HT1080 (cell line): ENCODE results near the gene RBKS. TPM values are rescaled to one million over a fixed set of nuclear protein-coding genes. Genes with fewer than 3 reads are reported as not detected.
"Not testable (repeated sequence)": the region's sequence is repeated elsewhere in the genome, so short reads cannot be mapped to it uniquely, and the experiment has no call there.

Experiments
- DNase-seq: peaks from one replicate; pipeline ENCODE4 v3.0.0-alpha.2; 2015; ENCODE audit warnings: low read depth
- total RNA-seq: library from RNA; depleted of rRNA; stranded (reverse); fragments of >200 nt; shearing (Covaris generic); gene quantifications from 2 replicates; pipeline ENCODE4 v1.2.3, GENCODE V29; 2014

The RBKS gene
- total RNA-seq, 1 experiment from 2014 or later: 0.71 TPM

DNA sequence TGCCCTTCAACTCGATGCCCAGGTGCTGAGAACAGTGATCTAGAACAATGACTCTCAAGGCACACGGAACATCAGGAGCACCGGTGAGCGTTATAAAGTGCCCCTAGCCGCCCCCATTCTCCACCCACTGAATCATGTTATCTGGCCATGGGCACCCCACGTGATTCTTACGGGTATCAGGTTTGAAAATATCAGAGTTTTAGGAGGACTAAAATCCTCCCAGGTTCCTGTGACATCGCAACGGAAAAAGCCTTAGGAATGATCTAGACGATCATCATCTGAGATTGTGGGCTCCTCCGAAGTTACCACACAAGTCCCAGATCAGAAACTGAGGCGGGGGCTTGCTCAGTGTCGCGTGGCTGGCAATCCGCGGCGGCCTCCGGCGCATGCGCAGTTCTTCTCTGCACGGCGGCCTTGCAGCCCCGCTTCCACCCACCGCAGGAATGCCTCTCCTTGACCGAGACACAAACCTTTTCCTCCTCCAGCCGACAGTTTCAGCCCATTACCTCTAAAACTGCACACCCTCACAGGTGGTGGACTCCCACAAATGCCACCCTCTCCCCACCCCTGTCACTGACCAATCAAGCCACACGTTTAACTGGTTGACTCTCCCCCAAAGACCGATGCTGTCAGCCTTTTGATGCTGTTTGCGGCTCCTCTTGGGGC lies 124.4 kb downstream of the RBKS start:
- DNase-seq: no peak

DNA sequence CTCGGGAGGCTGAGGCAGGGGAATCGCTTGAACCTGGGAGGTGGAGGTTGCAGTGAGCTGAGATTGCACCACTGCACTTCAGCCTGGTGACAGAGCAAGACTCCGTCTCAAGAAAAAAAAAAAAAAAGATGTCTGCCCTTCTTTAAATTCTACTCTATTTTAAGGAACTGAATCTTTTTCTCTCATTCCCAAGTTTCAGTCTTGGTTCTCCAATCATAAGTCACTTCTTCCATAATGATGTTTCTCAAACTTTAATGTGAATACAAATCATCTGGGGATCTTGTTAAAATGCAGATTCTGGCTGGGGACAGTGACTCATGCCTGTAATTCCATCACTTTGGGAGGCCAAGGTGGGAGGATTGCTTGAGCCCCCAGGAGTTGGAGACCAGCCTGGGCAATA lies 125.7 kb downstream of the RBKS start:
- not testable (repeated sequence) for DNase-seq

DNA sequence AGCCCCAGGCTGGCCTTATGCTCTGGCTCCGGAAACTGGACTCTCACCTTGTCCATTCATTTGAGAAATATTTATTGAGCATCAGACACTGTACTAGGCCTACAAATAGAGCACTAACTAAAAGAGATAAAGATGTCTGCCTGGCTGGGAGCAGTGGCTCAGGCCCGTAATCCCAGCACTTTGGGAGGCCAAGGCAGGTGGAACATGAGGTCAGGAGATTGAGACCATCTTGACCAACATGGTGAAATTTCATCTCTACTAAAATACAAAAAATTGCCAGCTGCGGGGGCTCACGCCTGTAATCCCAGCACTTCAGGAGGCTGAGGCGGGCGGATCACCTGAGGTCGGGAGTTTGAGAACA lies 126.3 kb downstream of the RBKS start:
- DNase-seq: no peak

DNA sequence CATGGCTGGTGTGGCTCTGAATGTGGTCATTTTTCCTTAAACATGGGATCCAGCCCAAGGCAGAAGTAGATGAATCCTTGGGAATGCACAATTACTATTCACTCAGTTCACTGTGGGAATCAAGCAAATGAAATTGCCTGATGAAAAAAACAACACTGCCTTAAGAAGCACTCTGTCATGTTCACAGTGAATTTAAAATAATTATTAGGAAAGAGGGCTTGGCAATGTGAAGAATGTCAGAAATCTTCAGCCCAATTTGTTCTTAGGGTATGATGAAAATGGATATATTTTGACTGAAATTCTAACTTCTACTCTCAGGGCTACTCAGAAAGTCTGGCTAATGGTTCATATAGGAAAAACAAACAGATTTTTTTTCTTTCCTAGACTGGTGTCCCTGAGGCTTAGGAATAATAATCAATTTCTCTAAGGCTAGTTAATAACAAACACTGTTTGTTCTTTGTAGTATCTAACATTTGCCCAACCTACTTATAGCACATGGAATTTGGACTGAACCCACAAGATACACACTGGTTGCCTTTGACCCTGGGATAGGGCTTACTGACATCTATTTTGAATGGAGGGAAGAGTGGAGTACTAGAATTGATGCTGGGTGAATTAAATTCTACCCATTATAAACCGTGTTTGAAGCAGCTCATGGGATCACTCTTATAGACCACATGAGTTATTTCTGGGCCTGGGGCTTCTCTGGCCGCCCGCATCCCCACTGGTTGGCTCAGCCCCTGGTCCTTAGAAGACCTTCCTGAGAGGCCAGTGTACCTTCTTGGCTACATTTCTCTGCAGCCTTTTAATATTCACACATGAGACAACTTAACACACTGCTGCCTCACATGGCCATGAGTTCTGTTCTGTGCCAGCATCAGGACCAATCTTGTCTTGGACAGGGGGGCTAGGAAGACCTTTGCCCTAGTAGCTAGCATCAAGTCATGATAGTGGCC lies 127.0 kb downstream of the RBKS start:
- DNase-seq: no peak

DNA sequence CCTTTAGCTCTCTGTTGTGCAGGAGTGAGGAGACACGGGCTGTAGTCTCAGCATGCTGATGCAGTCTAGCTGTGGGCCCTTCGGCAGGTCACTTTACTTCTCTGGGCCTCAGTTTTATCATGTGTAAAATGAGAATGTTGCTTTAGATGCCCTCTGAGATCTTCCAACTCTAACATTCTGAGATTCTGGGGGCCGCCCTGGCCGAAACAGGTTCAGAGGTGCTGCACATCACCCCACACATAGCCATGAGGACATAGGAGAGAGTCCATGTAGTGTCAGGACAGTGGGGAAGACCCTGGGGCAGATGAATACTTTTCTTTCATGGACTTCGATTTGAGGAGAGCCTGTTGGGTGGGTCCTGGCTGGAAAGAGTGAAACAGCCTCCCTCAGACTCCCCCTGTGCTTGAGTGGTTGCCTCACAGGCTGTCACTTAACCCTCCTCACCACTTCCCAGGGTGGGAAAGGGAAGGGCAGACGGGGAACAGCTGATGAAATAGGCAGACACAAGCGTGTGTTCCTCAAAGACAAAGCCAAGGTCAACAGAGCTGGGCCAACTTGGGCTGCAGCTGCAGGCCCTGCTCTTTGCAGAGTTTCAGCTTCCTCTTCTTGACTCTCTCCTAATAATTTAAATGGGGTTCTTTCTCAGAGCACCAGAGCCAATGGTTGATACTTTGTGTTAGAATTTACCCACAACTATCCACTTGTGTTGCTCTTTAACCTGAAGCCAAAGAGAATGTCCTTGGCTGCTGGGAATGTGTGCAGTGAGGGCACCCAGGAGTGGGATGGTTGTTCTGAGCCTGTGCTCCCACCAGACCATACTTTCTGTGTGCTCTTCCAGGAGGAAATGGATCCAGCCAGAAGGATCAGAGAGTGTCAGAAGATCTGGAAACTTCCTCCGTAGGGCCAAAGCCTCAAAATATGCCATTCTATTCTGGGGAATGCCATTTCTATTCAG lies 133.4 kb downstream of the RBKS start:
- DNase-seq: no peak

DNA sequence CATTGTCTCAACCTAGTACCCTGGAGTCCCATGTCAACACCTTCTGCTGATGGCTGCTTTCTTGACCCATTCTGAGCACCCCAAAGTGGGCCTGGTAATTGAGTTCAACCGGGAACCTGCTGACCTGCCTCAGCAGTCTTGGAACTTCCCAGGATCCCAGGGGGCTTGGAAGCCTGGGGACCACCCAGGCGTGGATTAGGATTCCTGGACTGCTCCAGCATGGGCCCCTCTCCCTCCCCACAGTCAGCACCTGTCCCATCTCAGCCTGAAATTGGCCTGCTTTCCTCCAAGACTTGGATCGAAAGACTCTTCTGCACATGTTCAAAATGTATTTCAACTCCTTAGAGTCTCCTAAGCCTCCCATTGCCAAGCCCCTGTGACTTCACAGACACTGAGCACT lies 134.1 kb downstream of the RBKS start:
- no peak for DNase-seq

DNA sequence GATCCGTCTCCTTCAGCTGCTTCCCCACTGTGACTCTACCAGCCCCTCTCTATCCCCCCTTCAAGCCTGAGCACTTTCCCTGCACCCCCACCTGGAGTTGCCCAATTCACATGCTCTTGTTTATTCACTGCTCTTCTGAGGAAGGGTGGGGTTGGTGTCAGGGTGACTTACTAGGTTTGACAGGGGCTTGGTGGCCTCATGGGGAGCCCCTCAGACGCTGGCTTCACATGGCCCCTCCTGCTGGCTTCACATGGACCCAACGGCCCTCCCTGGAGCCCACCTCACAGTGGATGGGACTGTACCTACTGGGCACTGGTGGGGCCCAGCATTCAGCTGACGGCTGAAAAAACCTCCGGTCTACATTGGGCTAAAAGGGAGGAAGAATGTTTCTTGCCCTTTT lies 135.4 kb downstream of the RBKS start:
- DNase-seq: no peak

DNA sequence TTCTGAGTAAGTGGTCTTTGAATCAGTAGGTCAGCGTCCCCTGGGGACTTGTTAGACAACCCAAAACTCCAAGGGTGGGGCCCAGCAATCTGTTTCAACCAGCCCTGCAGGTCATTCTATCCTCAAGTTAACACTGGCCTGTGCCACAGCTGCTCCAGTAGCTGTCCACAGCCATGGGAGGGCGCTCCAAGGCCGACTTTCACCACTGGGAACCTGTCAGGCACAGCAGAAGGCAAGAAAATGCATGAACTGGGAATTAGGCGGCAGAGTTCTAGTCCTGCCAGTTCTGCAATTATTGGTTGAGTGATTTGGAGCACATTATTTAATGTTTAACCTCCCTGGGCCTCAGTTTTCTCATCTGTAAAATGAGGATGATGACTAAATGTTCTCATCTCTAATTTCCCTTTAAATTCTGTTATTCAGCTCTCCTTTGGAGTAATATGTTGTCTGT lies 136.0 kb downstream of the RBKS start:
- DNase-seq: peak; percentile 64

DNA sequence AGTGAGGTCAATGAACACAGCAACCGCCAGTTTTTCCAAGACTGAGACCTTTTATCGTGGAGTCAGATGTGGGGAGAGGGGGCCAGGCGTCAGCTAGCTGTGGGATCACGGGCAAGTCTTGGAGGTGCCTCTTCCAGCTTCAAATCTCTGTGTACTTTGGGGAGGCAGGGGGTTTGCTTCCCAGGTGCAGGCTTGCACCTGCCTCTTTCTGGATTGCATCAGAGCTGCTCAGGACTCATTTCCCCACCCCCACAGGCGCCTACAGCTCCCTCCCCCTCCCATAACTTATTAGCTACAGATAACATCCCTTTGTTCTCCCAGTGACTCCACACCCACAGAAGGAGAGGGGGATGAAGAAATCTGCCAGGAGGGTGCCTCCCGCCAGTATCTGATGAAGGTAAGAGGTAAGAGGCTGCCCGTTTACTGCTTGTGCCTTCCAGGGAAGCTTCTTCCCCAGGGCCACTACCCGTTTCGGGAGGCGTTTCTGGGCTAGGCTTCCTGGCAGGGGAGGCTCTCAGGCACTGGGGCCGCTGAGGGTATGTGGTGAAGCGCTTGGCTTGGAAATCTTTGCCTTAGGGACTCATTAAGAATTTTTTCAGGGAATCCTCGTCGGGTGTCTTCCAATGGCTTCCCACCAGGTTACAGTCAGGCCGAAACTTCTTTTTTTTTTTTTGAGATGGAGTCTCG lies 137.5 kb downstream of the RBKS start:
- DNase-seq: no peak

DNA sequence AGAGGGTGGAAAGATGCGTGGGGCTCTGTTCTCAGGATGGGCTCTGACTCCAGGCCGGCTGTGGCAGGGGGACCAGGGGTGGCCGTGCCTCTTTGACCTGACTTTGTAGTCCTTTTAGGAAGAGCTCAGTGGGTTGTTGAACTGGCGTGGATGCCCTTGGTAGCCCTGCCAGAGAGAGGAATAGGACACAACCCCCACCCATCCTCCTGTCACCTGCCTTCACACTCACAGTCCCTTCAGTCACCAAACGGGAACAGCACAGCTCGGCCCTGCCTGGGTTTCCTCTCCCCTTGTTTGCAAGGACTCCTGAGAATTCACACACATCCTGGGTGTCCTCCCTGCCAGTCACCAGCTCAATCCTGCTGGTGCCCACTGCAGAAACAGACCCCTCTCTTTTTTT lies 138.8 kb downstream of the RBKS start:
- DNase-seq: no peak

DNA sequence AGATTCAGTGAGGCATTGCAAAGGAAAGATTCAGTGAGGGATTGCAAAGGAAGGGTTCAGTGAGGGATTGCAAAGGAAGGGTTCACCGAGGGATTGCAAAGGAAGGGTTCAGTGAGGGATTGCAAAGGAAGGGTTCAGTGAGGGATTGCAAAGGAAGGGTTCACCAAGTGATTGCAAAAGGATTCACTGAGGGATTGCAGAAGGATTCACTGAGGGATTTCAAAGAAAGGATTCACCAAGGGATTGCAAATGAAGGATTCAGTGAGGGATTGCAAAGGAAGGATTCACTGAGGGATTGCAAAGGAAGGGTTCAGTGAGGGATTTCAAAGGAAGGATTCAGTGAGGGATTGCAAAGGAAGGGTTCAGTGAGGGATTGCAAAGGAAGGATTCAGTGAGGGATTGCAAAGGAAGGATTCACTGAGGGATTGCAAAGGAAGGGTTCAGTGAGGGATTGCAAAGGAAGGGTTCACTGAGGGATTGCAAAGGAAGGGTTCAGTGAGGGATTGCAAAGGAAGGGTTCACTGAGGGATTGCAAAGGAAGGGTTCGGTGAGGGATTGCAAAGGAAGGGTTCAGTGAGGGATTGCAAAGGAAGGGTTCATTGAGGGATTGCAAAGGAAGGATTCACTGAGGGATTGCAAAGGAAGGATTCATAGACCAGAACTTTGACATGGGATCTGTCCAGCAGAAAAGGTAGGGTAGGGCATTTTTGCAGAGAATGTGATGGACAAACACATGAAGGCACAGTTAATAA lies 141.2 kb downstream of the RBKS start:
- DNase-seq: not testable (repeated sequence)

DNA sequence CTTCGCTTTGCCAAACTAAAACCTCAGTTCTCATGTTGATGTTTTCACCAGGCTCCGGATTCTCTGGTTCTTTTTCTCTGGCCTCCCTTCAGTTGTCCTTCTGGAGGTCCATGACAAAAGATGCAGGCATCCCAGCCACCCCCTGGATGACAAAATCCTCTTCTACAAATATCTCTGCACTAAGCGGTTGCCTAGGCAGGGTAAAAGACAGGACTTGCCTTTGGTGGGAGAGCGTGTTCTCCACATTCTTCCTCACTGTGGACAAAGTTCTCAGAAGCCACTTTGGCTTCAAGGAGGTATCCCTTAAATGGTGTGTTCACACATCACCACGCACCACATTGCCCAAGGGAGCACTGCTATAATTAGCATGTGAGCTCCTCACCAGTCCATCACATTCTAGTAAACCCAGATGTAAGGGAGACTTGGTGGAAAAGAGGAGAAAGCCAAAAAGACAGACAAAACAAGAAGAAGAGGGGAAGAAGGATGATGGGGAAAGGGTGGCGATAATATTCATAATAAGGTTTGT lies 142.3 kb downstream of the RBKS start:
- no peak for DNase-seq

DNA sequence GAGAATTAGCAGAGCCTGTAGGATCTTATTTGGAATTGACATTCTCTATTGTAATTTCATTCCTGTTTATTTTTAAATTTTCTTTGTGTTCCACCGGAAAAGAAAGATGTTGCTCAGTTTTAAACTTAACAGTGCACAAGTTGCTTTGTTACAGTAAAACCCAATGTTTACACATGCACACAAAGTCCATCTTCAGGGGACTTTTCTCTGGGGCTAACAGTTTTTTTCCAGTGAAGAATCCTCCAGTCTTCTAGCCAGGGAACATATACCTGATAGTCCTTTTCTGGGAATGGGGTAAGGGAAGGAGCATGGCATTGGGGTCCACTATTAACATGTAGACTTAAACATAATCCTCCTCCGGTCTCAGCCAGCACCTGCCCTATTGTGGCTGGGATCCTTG lies 143.9 kb downstream of the RBKS start:
- DNase-seq: no peak

DNA sequence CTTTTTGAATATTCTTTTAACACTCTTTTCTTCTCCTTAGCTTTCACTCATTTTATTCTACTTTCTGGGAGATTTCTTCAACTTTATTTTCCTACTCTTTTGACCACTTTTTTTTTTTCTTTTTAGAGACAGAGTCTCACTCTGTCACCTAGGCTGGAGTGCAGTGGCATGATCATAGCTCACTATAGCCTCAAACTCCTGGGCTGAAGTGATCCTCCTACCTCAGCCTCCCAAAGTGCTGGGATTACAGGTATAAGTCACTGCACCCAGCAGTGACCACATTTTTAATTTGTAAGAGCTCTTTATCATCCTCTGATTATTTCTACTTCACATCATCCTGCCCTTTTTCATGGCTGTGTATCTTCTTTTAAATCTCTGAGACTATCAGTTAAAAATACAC lies 144.7 kb downstream of the RBKS start:
- not testable (repeated sequence) for DNase-seq

DNA sequence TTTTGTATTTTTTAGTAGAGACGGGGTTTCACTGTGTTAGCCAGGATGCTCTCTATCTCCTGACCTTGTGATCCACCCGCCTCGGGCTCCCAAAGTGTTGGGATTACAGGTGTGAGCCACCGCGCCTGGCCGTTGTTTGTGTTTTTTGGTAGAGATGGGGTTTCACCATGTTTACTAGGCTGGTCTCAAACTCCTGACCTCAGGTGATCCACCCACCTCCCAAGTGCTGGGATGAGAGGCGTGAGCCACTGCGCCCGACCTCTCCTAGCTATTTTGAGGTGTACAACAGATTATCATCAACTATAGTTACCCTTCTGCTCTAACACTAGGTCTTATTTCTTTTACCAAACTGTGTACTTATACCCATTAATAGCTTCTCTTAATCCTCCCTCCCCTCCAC lies 147.6 kb downstream of the RBKS start:
- no peak for DNase-seq

DNA sequence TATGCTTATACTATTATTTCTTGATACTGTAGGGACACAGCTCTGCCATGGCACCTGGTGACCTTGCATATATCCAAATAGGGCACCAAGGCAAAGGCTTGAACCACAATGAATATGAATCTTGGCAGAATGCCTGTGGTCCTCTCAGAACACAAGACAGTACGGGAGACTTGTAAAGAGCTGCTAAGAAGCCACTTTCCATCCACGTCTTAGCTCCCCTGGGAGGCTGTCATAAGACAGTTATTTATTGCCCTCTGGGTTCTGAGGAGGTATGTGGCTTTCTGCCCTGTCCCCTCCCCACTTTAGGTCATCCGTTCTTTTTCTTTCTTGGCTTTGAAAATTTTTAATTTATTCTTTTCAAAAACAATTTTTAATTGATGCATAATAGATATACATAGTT lies 148.5 kb downstream of the RBKS start:
- DNase-seq: no peak

DNA sequence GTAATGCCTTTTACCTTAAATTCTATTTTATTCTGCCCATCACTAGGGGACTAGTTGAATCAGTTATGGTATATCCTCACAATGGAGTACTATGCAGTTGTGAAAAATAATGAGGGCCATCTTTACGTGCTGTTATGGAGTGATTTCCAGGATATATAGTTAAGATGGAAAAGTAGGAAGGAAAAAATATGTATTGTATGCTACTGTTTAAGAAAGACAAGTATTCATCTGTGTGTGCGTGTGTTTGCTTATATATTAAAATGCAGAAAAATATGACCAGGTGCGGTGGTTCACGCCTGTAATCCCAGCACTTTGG lies 151.2 kb downstream of the RBKS start:
- DNase-seq: no peak

DNA sequence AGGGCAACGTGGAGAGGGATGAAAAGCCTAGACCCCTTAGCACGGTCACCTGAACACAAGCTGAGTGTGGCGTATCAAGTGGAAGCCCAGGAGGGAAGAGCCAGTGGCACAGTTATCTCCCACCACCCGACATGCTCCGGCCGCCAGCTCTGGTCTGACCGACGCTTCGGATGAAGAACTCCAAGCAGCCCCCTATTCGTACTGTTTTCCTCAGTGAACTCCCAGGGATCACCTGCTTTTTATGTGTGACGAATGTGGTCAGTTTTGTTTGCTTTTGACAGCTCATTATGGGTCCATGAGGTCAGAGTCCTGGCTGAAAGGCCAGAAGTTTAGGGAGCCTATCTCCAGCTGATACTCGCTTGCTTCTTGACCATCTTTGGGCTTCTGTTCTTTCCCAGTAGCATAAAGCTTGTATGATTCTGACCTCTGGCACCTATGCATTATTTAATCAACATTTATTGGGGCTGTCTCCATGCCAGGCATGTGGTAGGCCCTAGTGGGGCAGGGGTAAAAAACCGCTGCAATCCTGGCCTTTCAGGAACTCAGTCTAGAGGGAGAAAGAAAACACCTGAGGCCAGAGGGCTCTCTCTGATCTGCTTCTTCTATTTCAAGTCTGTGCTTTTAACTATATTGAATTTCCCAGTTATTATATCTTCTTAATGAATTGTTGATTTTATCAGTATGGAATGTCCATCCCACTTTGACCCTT lies 151.7 kb downstream of the RBKS start:
- DNase-seq: no peak

DNA sequence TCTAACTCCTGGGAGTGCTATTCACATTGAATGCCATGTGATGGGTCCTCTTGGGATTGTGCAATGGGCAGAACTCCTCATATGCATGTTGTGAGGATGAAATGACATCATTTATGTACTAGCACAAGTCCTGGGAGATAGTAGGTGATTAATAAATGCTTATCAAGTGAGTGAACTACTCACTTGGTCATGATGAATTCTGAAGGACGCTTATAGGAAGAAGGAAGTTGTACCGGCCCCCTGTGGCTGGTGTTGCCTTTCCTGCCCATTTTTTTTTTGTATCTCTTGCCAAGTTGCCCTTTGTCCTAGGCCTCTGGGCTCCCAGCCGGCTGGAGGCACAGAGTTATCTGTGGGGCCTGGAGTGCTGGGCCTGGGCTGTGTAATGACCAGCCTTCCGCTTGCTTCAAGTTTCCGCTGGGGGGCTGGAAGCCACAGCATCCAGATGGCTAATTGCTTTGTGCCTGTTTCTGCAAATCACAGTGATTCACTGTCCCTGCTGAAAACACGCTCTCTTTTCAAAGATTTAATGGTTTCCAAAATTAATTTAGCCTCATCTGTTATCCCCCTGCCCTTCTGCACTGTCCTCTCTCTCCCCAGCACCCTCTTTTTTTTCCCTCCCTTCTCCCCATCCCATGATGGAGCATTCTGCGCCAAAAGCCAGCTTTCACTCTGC lies 152.4 kb downstream of the RBKS start:
- DNase-seq: peak; percentile 61
